ENCODE data around the gene DEFB125.
"Not testable (repeated sequence)": the region's sequence is repeated elsewhere in the genome, so short reads cannot be mapped to it uniquely, and the experiment has no call there.

DEFB125 gene

GRCh38 chr20:64766-65322 lies 22.6 kb upstream of the DEFB125 start:
- no peak for TF ChIP-seq CTCF (IDR thresholded peaks at IDR 0.05; ENCODE audit: control extremely low read depth, extremely low read depth, low read depth, missing control alignments)
- CTCF ChIA-PET = no interaction called here

GRCh38 chr20:77231-77630 lies 10.2 kb upstream of the DEFB125 start:
- ChIA-PET CTCF (no interaction called here), POLR2A (no interaction called here)
- TF ChIP-seq CTCF (IDR thresholded peaks at IDR 0.05; ENCODE audit: control extremely low read depth, extremely low read depth, low read depth, missing control alignments) = no peak
- no peak for DNase-seq (ENCODE audit: extremely low spot score)

More at GRCh38 chr20:64766-65322, 22.6 kb upstream of the DEFB125 start:
- POLR2A ChIA-PET = no interaction called here
- DNase-seq (ENCODE audit: extremely low spot score) = no peak

- ChIA-PET CTCF (no interaction called here), POLR2A (no interaction called here)
- no peak for TF ChIP-seq CTCF (IDR thresholded peaks at IDR 0.05; ENCODE audit: control extremely low read depth, extremely low read depth, low read depth, missing control alignments)
- DNase-seq (ENCODE audit: extremely low spot score) = no peak
Measured at GRCh38 chr20:78338-78737, 9.1 kb upstream of the DEFB125 start.

GRCh38 chr20:79565-79964 lies 7.9 kb upstream of the DEFB125 start:
- POLR2A ChIA-PET = no interaction called here
- TF ChIP-seq CTCF (IDR thresholded peaks at IDR 0.05; ENCODE audit: control extremely low read depth, extremely low read depth, low read depth, missing control alignments) = no peak
- CTCF ChIA-PET = no interaction called here

GRCh38 chr20:90651-91050 lies 3.2 kb downstream of the DEFB125 start:
- no peak for TF ChIP-seq CTCF (IDR thresholded peaks at IDR 0.05; ENCODE audit: control extremely low read depth, extremely low read depth, low read depth, missing control alignments)
- ChIA-PET POLR2A (no interaction called here), CTCF (interaction anchor here (0.7 kb wide), 1 partner anchor 10 kb away, joined by 3 read pairs; no protein-coding TSS in a partner anchor)
- DNase-seq (ENCODE audit: extremely low spot score) = no peak

More at GRCh38 chr20:79565-79964, 7.9 kb upstream of the DEFB125 start:
- no peak for DNase-seq (ENCODE audit: extremely low spot score)

GRCh38 chr20:93641-94040 lies 6.2 kb downstream of the DEFB125 start:
- no peak for TF ChIP-seq CTCF (IDR thresholded peaks at IDR 0.05; ENCODE audit: control extremely low read depth, extremely low read depth, low read depth, missing control alignments)
- CTCF ChIA-PET = no interaction called here
- DNase-seq (ENCODE audit: extremely low spot score) = no peak
- POLR2A ChIA-PET = no interaction called here

- no peak for DNase-seq (ENCODE audit: extremely low spot score)
- no peak for TF ChIP-seq CTCF (IDR thresholded peaks at IDR 0.05; ENCODE audit: control extremely low read depth, extremely low read depth, low read depth, missing control alignments)
- ChIA-PET CTCF (no interaction called here), POLR2A (no interaction called here)
Measured at GRCh38 chr20:95215-95614, 7.7 kb downstream of the DEFB125 start.

GRCh38 chr20:97691-98090 lies 10.2 kb downstream of the DEFB125 start:
- CTCF ChIA-PET; DNase-seq (ENCODE audit: extremely low spot score): not testable (repeated sequence)

More at GRCh38 chr20:97691-98090, 10.2 kb downstream of the DEFB125 start:
- POLR2A ChIA-PET = not testable (repeated sequence)
